Skeletal muscle tissue (tissue), 4 donors: Measurements from ENCODE around the gene GUCY1B1. TPM values are rescaled to one million over a fixed set of nuclear protein-coding genes. Genes with fewer than 3 reads are reported as not detected.
"Not testable (repeated sequence)": the region's sequence is repeated elsewhere in the genome, so short reads cannot be mapped to it uniquely, and the experiment has no call there.

Experiments
- H3K27ac ChIP-seq: one replicate; pipeline ENCODE4 v1.7.0; 2013; ENCODE audit warnings: mild to moderate bottlenecking, low read depth, low read length, inconsistent platforms
- H3K27me3 ChIP-seq, 3 donors: one replicate each; pipeline ENCODE4 v1.7.0; 2013; ENCODE audit warnings: low read length in 3 of 3; ENCODE audit not compliant: control insufficient read depth in 3 of 3, insufficient read depth in 3 of 3
- H3K36me3 ChIP-seq, 3 donors: one replicate each; pipeline ENCODE4 v1.7.0; 2013; ENCODE audit warnings: low read length in 3 of 3; ENCODE audit not compliant: control insufficient read depth in 3 of 3, insufficient read depth in 3 of 3
- H3K4me1 ChIP-seq, 3 donors: one replicate each; pipeline ENCODE4 v1.7.0; 2013; ENCODE audit warnings: low read length in 3 of 3, mild to moderate bottlenecking in 3 of 3; ENCODE audit not compliant: control insufficient read depth in 3 of 3, insufficient read depth in 3 of 3
- H3K4me3 ChIP-seq, 3 donors: one replicate each; pipeline ENCODE4 v1.7.0; 2013; ENCODE audit warnings: low read length in 3 of 3
- H3K9ac ChIP-seq, 3 donors: one replicate each; pipeline ENCODE4 v1.7.0; 2013; ENCODE audit warnings: low read length in 3 of 3, mild to moderate bottlenecking in 3 of 3, moderate library complexity in 2 of 3, low read depth in 1 of 3
- H3K9me3 ChIP-seq, 3 donors: one replicate each; pipeline ENCODE4 v1.7.0; 2013; ENCODE audit warnings: low read length in 3 of 3; ENCODE audit not compliant: control insufficient read depth in 3 of 3
- total RNA-seq: library from RNA; depleted of rRNA; stranded (reverse); fragments of >200 nt; gene quantifications from one replicate; pipeline ENCODE4 v1.2.3, GENCODE V29; 2014
- donor health status: Osteomylitis.

GUCY1B1 gene
- total RNA-seq, 1 donor from 2014 or later: 15.7 TPM

- Histone ChIP-seq H3K27me3 (no peaks in the 10 kb centered on the region), H3K9me3 (no peaks in the 10 kb centered on the region), H3K27ac (no peak overlapping the region), H3K9ac (no peak overlapping the region), H3K36me3 (peaks cover 0 to 4% (median 0%) of the 10 kb centered on the region in 3 donors), H3K4me1 (no peaks in the 10 kb centered on the region), H3K4me3 (no peak overlapping the region)
Observed at GRCh38 chr4:155795991-155796390, 37.2 kb downstream of the GUCY1B1 start.

GRCh38 chr4:155797581-155797980, 38.8 kb downstream of the GUCY1B1 start:
- H3K9ac ChIP-seq, H3K9me3 ChIP-seq, H3K27me3 ChIP-seq, H3K27ac ChIP-seq, H3K4me3 ChIP-seq, H3K36me3 ChIP-seq, H3K4me1 ChIP-seq: not testable (repeated sequence)

- Histone ChIP-seq H3K9me3 (no peaks in the 10 kb centered on the region), H3K27me3 (no peaks in the 10 kb centered on the region), H3K36me3 (peaks cover 0 to 4% (median 2%) of the 10 kb centered on the region in 3 donors), H3K4me1 (no peaks in the 10 kb centered on the region), H3K27ac (no peak overlapping the region), H3K9ac (no peak overlapping the region), H3K4me3 (no peak overlapping the region)
Observed at GRCh38 chr4:155799116-155799793, 40.4 kb downstream of the GUCY1B1 start.

GRCh38 chr4:155799794-155800123, 40.9 kb downstream of the GUCY1B1 start:
- no peak overlapping the region for H3K9ac ChIP-seq
- H3K27me3 ChIP-seq: no peaks in the 10 kb centered on the region
- H3K9me3 ChIP-seq: no peaks in the 10 kb centered on the region
- no peaks in the 10 kb centered on the region for H3K4me1 ChIP-seq
- no peak overlapping the region for H3K27ac ChIP-seq
- H3K36me3 ChIP-seq: peaks cover 0 to 2% (median 2%) of the 10 kb centered on the region in 3 donors
- no peak overlapping the region for H3K4me3 ChIP-seq

GRCh38 chr4:155800685-155801343, 42.0 kb downstream of the GUCY1B1 start:
- Histone ChIP-seq H3K9me3 (no peaks in the 10 kb centered on the region), H3K27ac (no peak overlapping the region), H3K4me3 (no peak overlapping the region), H3K4me1 (no peaks in the 10 kb centered on the region), H3K36me3 (peaks cover 0 to 2% (median 2%) of the 10 kb centered on the region in 3 donors), H3K9ac (no peak overlapping the region), H3K27me3 (no peaks in the 10 kb centered on the region)

GRCh38 chr4:155802190-155802959, 43.6 kb downstream of the GUCY1B1 start:
- H3K4me1 ChIP-seq: peaks cover 0 to 2% (median 0%) of the 10 kb centered on the region in 3 donors
- H3K27me3 ChIP-seq: no peaks in the 10 kb centered on the region
- H3K9ac ChIP-seq: no peak overlapping the region
- no peak overlapping the region for H3K4me3 ChIP-seq
- H3K27ac ChIP-seq: no peak overlapping the region
- H3K36me3 ChIP-seq: peaks cover 0 to 2% (median 2%) of the 10 kb centered on the region in 3 donors
- H3K9me3 ChIP-seq: no peaks in the 10 kb centered on the region

GRCh38 chr4:155805016-155805415, 46.2 kb downstream of the GUCY1B1 start:
- Histone ChIP-seq H3K9ac (no peak overlapping the region), H3K4me1 (peaks cover 0 to 2% (median 0%) of the 10 kb centered on the region in 3 donors), H3K27ac (no peak overlapping the region), H3K9me3 (no peaks in the 10 kb centered on the region), H3K36me3 (peaks cover 0 to 2% (median 0%) of the 10 kb centered on the region in 3 donors), H3K27me3 (no peaks in the 10 kb centered on the region), H3K4me3 (no peak overlapping the region)

- Histone ChIP-seq H3K9ac (peak overlapping the region in 1 of 3 donors; percentile 35), H3K9me3 (no peaks in the 10 kb centered on the region), H3K27me3 (no peaks in the 10 kb centered on the region), H3K27ac (no peak overlapping the region), H3K36me3 (peaks cover 0 to 2% (median 0%) of the 10 kb centered on the region in 3 donors), H3K4me3 (no peak overlapping the region), H3K4me1 (peaks cover 0 to 2% (median 0%) of the 10 kb centered on the region in 3 donors)
Observed at GRCh38 chr4:155807021-155807420, 48.2 kb downstream of the GUCY1B1 start.

- no peaks in the 10 kb centered on the region for H3K36me3 ChIP-seq
Observed at GRCh38 chr4:155809835-155810234, 51.0 kb downstream of the GUCY1B1 start.

GRCh38 chr4:155811083-155811482, 52.3 kb downstream of the GUCY1B1 start:
- Histone ChIP-seq H3K9ac (no peak overlapping the region), H3K27me3 (no peaks in the 10 kb centered on the region), H3K27ac (no peak overlapping the region), H3K9me3 (no peaks in the 10 kb centered on the region), H3K4me1 (peaks cover 0 to 2% (median 0%) of the 10 kb centered on the region in 3 donors), H3K4me3 (no peak overlapping the region), H3K36me3 (no peaks in the 10 kb centered on the region)

More at GRCh38 chr4:155809835-155810234, 51.0 kb downstream of the GUCY1B1 start:
- no peaks in the 10 kb centered on the region for H3K9me3 ChIP-seq
- H3K4me3 ChIP-seq: no peak overlapping the region
- H3K27me3 ChIP-seq: no peaks in the 10 kb centered on the region
- no peak overlapping the region for H3K27ac ChIP-seq
- peaks cover 0 to 2% (median 0%) of the 10 kb centered on the region in 3 donors for H3K4me1 ChIP-seq
- H3K9ac ChIP-seq: no peak overlapping the region
